ENCODE measurements around the gene LRRC52. TPM values are rescaled to one million over a fixed set of nuclear protein-coding genes. Genes with fewer than 3 reads are reported as not detected.

LRRC52 gene
- not detected for total RNA-seq

- no peaks in the 10 kb centered on the region for H3K36me3 Mint-ChIP-seq
- H3K27me3 Mint-ChIP-seq, result peaks cover 30 to 51% of the 10 kb centered on the region in 2 donors
- DNase-seq (ENCODE audit: low spot score) (no peak), ATAC-seq (peak in 1 of 2 donors; percentile 51)
- H3K4me1 Mint-ChIP-seq (ENCODE audit: low read depth in 2 of 2), result no peaks in the 10 kb centered on the region
- H3K4me3 Mint-ChIP-seq, result no peak within 1 kb of the TSS
- H3K9me3 Mint-ChIP-seq, result no peaks in the 10 kb centered on the region
- H3K27ac Mint-ChIP-seq, result no peak within 1 kb of the TSS
Observed at GRCh38 chr1:165543532-165544438, at the start of gene LRRC52. Gene LRRC52, plus strand, starts transcription at chr1:165544000. Its CDS starts 297 bp downstream, at chr1:165544297.

- H3K36me3 Mint-ChIP-seq, result no peaks in the 10 kb centered on the region
- no peak overlapping the region for H3K27ac Mint-ChIP-seq
- DNase-seq (ENCODE audit: low spot score), result no peak
- H3K9me3 Mint-ChIP-seq, result no peaks in the 10 kb centered on the region
- H3K4me1 Mint-ChIP-seq (ENCODE audit: low read depth in 2 of 2), result no peaks in the 10 kb centered on the region
- H3K4me3 Mint-ChIP-seq, result no peak overlapping the region
- no peak for ATAC-seq
- H3K27me3 Mint-ChIP-seq, result peaks cover 18 to 22% of the 10 kb centered on the region in 2 donors
Observed at GRCh38 chr1:165494949-165495857, 48.6 kb upstream of the LRRC52 start.

GRCh38 chr1:165495858-165496205, 48.0 kb upstream of the LRRC52 start:
- Mint-ChIP-seq H3K27ac (no peak overlapping the region), H3K36me3 (no peaks in the 10 kb centered on the region), H3K4me3 (no peak overlapping the region), H3K9me3 (no peaks in the 10 kb centered on the region), H3K27me3 (peaks cover 16 to 22% of the 10 kb centered on the region in 2 donors), H3K4me1 (ENCODE audit: low read depth in 2 of 2) (no peaks in the 10 kb centered on the region)
- ATAC-seq, result no peak
- DNase-seq (ENCODE audit: low spot score), result no peak

GRCh38 chr1:165496501-165496900, 47.3 kb upstream of the LRRC52 start:
- H3K9me3 Mint-ChIP-seq, result no peaks in the 10 kb centered on the region
- no peak overlapping the region for H3K4me3 Mint-ChIP-seq
- H3K36me3 Mint-ChIP-seq, result no peaks in the 10 kb centered on the region
- H3K4me1 Mint-ChIP-seq (ENCODE audit: low read depth in 2 of 2), result no peaks in the 10 kb centered on the region
- ATAC-seq, result no peak
- H3K27ac Mint-ChIP-seq, result no peak overlapping the region
- H3K27me3 Mint-ChIP-seq, result peaks cover 16 to 19% of the 10 kb centered on the region in 2 donors
- DNase-seq (ENCODE audit: low spot score), result no peak

GRCh38 chr1:165497069-165498013, 46.5 kb upstream of the LRRC52 start:
- peaks cover 15 to 19% of the 10 kb centered on the region in 2 donors for H3K27me3 Mint-ChIP-seq
- no peak overlapping the region for H3K27ac Mint-ChIP-seq
- DNase-seq (ENCODE audit: low spot score) (no peak), ATAC-seq (peak; percentile 25 to 50)
- H3K4me3 Mint-ChIP-seq, result no peak overlapping the region
- no peaks in the 10 kb centered on the region for H3K9me3 Mint-ChIP-seq
- no peaks in the 10 kb centered on the region for H3K4me1 Mint-ChIP-seq (ENCODE audit: low read depth in 2 of 2)
- no peaks in the 10 kb centered on the region for H3K36me3 Mint-ChIP-seq

DNA sequence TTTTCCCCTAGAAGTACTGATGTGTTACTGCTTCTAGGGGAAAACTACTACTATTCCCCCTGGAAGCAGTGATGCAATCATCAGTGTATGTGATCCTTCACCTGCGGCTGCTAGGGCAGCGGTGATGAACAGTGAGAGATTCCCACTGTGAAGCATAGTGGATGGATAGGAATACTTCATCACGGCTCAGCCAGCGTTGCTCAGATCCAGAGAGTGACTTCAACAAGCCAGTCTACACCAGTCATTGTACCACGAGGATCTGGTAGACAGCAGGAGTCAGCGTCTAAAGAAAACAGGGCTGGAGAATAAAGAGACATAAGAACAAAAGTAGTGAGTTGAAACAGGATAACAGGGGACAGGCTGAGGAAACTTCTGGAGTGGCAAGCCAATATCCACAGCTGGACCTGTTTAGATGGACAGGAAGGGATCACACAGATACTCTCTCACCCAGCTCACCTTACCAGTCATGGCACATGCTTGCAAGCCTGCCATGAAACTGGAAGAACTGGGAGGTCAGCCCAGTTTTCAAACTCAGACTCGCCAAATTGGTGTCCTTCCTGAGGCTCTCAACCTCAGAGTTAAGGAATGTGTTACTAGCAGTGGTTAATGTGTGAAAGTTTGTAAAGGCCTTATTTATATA, 42.4 kb upstream of the LRRC52 start:
- Mint-ChIP-seq H3K9me3 (no peaks in the 10 kb centered on the region), H3K4me3 (no peak overlapping the region), H3K27ac (no peak overlapping the region), H3K27me3 (peaks cover 13 to 23% of the 10 kb centered on the region in 2 donors), H3K36me3 (no peaks in the 10 kb centered on the region), H3K4me1 (ENCODE audit: low read depth in 2 of 2) (no peaks in the 10 kb centered on the region)
- DNase-seq (ENCODE audit: low spot score) (no peak), ATAC-seq (no peak)

GRCh38 chr1:165501970-165502348, 41.8 kb upstream of the LRRC52 start:
- ATAC-seq, result no peak
- H3K36me3 Mint-ChIP-seq, result no peaks in the 10 kb centered on the region
- DNase-seq (ENCODE audit: low spot score), result no peak
- H3K27ac Mint-ChIP-seq, result no peak overlapping the region
- no peaks in the 10 kb centered on the region for H3K4me1 Mint-ChIP-seq (ENCODE audit: low read depth in 2 of 2)
- H3K27me3 Mint-ChIP-seq, result peaks cover 13 to 28% of the 10 kb centered on the region in 2 donors
- H3K9me3 Mint-ChIP-seq, result no peaks in the 10 kb centered on the region
- no peak overlapping the region for H3K4me3 Mint-ChIP-seq

GRCh38 chr1:165507570-165507969, 36.2 kb upstream of the LRRC52 start:
- no peaks in the 10 kb centered on the region for H3K9me3 Mint-ChIP-seq
- no peak for DNase-seq (ENCODE audit: low spot score)
- H3K4me1 Mint-ChIP-seq (ENCODE audit: low read depth in 2 of 2), result no peaks in the 10 kb centered on the region

GRCh38 chr1:165508291-165508690, 35.5 kb upstream of the LRRC52 start:
- no peak for DNase-seq (ENCODE audit: low spot score)
- Mint-ChIP-seq H3K9me3 (no peaks in the 10 kb centered on the region), H3K27me3 (peaks cover 4 to 23% of the 10 kb centered on the region in 2 donors), H3K4me3 (no peak overlapping the region), H3K36me3 (no peaks in the 10 kb centered on the region), H3K27ac (no peak overlapping the region), H3K4me1 (ENCODE audit: low read depth in 2 of 2) (no peaks in the 10 kb centered on the region)
- ATAC-seq, result no peak

More at GRCh38 chr1:165507570-165507969, 36.2 kb upstream of the LRRC52 start:
- H3K4me3 Mint-ChIP-seq, result no peak overlapping the region
- H3K36me3 Mint-ChIP-seq, result no peaks in the 10 kb centered on the region
- ATAC-seq, result no peak
- peaks cover 6 to 31% of the 10 kb centered on the region in 2 donors for H3K27me3 Mint-ChIP-seq
- H3K27ac Mint-ChIP-seq, result no peak overlapping the region

- no peaks in the 10 kb centered on the region for H3K36me3 Mint-ChIP-seq
Observed at GRCh38 chr1:165512816-165513215, 31.0 kb upstream of the LRRC52 start.

GRCh38 chr1:165516469-165516868, 27.3 kb upstream of the LRRC52 start:
- DNase-seq (ENCODE audit: low spot score) (no peak), ATAC-seq (no peak)
- H3K27me3 Mint-ChIP-seq, result peaks cover 23% of the 10 kb centered on the region in 2 donors
- peaks cover 7% of the 10 kb centered on the region for H3K9me3 Mint-ChIP-seq
- H3K4me1 Mint-ChIP-seq (ENCODE audit: low read depth in 2 of 2), result no peaks in the 10 kb centered on the region
- peaks cover 2% of the 10 kb centered on the region for H3K36me3 Mint-ChIP-seq
- H3K4me3 Mint-ChIP-seq, result no peak overlapping the region
- H3K27ac Mint-ChIP-seq, result no peak overlapping the region

More at GRCh38 chr1:165512816-165513215, 31.0 kb upstream of the LRRC52 start:
- Mint-ChIP-seq H3K27me3 (peaks cover 0 to 9% of the 10 kb centered on the region in 2 donors), H3K4me1 (ENCODE audit: low read depth in 2 of 2) (no peaks in the 10 kb centered on the region), H3K4me3 (no peak overlapping the region), H3K27ac (no peak overlapping the region), H3K9me3 (no peaks in the 10 kb centered on the region)
- ATAC-seq (no peak), DNase-seq (ENCODE audit: low spot score) (no peak)

GRCh38 chr1:165520646-165521045, 23.2 kb upstream of the LRRC52 start:
- H3K4me3 Mint-ChIP-seq, result no peak overlapping the region
- DNase-seq (ENCODE audit: low spot score), result no peak
- H3K4me1 Mint-ChIP-seq (ENCODE audit: low read depth in 2 of 2), result no peaks in the 10 kb centered on the region
- no peak for ATAC-seq
- peaks cover 12% of the 10 kb centered on the region for H3K36me3 Mint-ChIP-seq
- H3K27ac Mint-ChIP-seq, result no peak overlapping the region
- H3K9me3 Mint-ChIP-seq, result peaks cover 10% of the 10 kb centered on the region
- H3K27me3 Mint-ChIP-seq, result peaks cover 30 to 50% of the 10 kb centered on the region in 2 donors
